ENCODE measurements around the gene CHAT. TPM values are rescaled to one million over a fixed set of nuclear protein-coding genes. Genes with fewer than 3 reads are reported as not detected.

Gene CHAT
- total and polyA plus RNA-seq, 9 donors, result not detected

- DNase-seq, result no peak
- TF ChIP-seq EP300 (IDR thresholded peaks at IDR 0.05), result no peak
- TF ChIP-seq CTCF (IDR thresholded peaks at IDR 0.05), result no peak
- no peak for TF ChIP-seq POLR2A (IDR thresholded peaks at IDR 0.05)
- H3K9me3 ChIP-seq, result no peaks in the 10 kb centered on the region
- H3K4me3 ChIP-seq, result no peak overlapping the region
- no peaks in the 10 kb centered on the region for H3K27me3 ChIP-seq
- H3K36me3 ChIP-seq, result no peaks in the 10 kb centered on the region
- H3K27ac ChIP-seq, result no peak overlapping the region
- H3K4me1 ChIP-seq (ENCODE audit: insufficient read depth), result no peaks in the 10 kb centered on the region
- WGBS, 3 donors, result 53 to 65% (median 61%) methylated on average over 8 of the region's 8 CpGs
- intact Hi-C loops (cut with DNase I), result no loop called here
These were observed 97.6 kb downstream of the CHAT start for GRCh38 chr10:49711481-49711880.

GRCh38 chr10:49713266-49713665 lies 99.4 kb downstream of the CHAT start:
- H3K27me3 ChIP-seq, result no peaks in the 10 kb centered on the region
- intact Hi-C loops (cut with DNase I), result no loop called here
- no peak overlapping the region for H3K4me3 ChIP-seq
- WGBS, 3 donors, result 65 to 92% (median 72%) methylated on average over 5 of the region's 5 CpGs
- H3K4me1 ChIP-seq (ENCODE audit: insufficient read depth), result no peaks in the 10 kb centered on the region
- no peak for TF ChIP-seq CTCF (IDR thresholded peaks at IDR 0.05)
- no peak for TF ChIP-seq POLR2A (IDR thresholded peaks at IDR 0.05)
- no peak for TF ChIP-seq EP300 (IDR thresholded peaks at IDR 0.05)
- no peaks in the 10 kb centered on the region for H3K9me3 ChIP-seq
- no peak for DNase-seq
- H3K36me3 ChIP-seq, result no peaks in the 10 kb centered on the region
- no peak overlapping the region for H3K27ac ChIP-seq

Other genes starting within 250 kb of the CHAT start
- not detected for gene DRGX, start 217.9 kb upstream of the CHAT start, total RNA-seq
- gene DRGX, start 217.9 kb upstream of the CHAT start, polyA plus RNA-seq, result not detected
- gene ERCC6, start 74.9 kb upstream of the CHAT start, total RNA-seq, result 10 to 100 TPM in 6 of 7 donors, 1 to 10 TPM in 1; 7.1 to 24.1 (median 20.6) TPM
- gene ERCC6, start 74.9 kb upstream of the CHAT start, polyA plus RNA-seq, result 1 to 10 TPM; 6.8 to 9.7 TPM
- gene SLC18A3, start 3.7 kb upstream of the CHAT start, total RNA-seq, result not detected
- not detected for gene SLC18A3, start 3.7 kb upstream of the CHAT start, polyA plus RNA-seq
- gene C10orf53, start 65.6 kb downstream of the CHAT start, total RNA-seq, result not detected
- not detected for gene C10orf53, start 65.6 kb downstream of the CHAT start, polyA plus RNA-seq
- gene OGDHL, start 148.3 kb downstream of the CHAT start, total RNA-seq, result 1 to 10 TPM in 5 of 7 donors, under 1 TPM in 2; 0.60 to 3.3 (median 2.7) TPM
- 1 to 10 TPM in 1 of 2 donors, under 1 TPM in 1; 0.60 to 1.9 TPM for gene OGDHL, start 148.3 kb downstream of the CHAT start, polyA plus RNA-seq

All from ovary (tissue), 9 donors.